Erythroblast (primary cell): ENCODE measurements around the gene HS6ST1.

Experiments
- GATA1 ChIP-seq: IDR thresholded peaks from 2 replicates; pipeline ENCODE4 v1.6.1; 2011; ENCODE audit warnings: low read depth, mild to moderate bottlenecking, control low read depth, low read length, moderate library complexity
- POLR2A ChIP-seq: IDR thresholded peaks from 2 replicates; pipeline ENCODE4 v1.6.1; 2011; ENCODE audit warnings: mild to moderate bottlenecking, low read length

DNA sequence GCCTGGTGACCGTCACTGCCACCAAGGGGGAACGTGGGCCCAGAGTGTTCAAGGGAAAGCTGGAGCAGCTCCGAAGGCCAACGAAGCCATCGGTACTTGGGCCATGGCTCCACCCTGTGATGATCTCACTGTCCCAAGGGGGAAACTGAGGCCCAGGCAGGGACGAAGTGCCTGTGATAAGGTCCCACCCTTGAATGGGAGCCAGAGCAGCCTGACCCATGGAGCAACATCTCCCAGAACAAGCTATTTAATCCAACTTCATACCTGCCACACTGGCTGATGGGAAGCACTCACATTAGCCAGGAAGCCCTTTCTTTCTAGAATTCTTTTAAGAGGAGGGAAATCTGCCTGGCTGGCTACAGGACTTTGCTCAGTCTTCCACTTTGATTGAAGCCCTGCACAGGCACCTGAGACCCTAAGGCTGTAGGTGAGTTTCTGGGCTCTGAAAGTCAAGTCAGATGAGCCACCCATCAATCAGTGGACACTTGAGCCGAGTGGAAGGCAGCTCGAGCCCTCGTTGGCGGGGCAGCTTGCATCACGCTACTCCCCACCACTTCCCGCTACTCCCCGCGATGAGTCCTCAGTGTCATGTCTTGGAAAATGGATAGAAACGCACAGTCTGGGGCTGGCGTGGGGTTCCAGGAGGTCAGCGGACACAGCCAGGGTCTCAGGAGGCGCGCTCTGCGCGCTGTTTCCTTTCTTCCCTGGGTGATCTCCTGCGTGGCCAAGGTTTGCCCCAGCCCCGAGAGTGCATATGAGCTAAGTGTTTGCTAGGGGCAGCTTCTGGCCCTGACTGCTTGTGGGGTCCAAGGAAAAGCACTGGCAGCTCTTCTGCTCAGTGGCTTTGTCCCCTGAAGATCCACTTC lies 2.5 kb upstream of the HS6ST1 start:
- TF ChIP-seq POLR2A = no peak
- no peak for TF ChIP-seq GATA1
